Ramos (cell line): ENCODE results near the gene RNF157.
"Not testable (repeated sequence)": the region's sequence is repeated elsewhere in the genome, so short reads cannot be mapped to it uniquely, and the experiment has no call there.

Experiments used
- in situ Hi-C: fragments of 300-500 bp; cut with MboI; formaldehyde crosslinking; loops from one replicate; pipeline ENCODE4 v1.14.3; 2022; ENCODE audit warnings: low sequenced_read_pairs; ENCODE audit not compliant: unreplicated experiment

Gene RNF157

GRCh38 chr17:76237859-76238313 is 2.4 kb downstream of the RNF157 start:
- in situ Hi-C loops = no loop called here

GRCh38 chr17:76236603-76237002 is 3.7 kb downstream of the RNF157 start:
- in situ Hi-C loops = no loop called here

- in situ Hi-C loops = no loop called here
Measured at GRCh38 chr17:76235883-76236282, 4.4 kb downstream of the RNF157 start.

- in situ Hi-C loops = no loop called here
Measured at GRCh38 chr17:76234354-76234679, 6.0 kb downstream of the RNF157 start.

- in situ Hi-C loops = no loop called here
Measured at GRCh38 chr17:76233588-76234353, 6.5 kb downstream of the RNF157 start.

GRCh38 chr17:76232342-76232741 is 8.0 kb downstream of the RNF157 start:
- in situ Hi-C loops = no loop called here

GRCh38 chr17:76226749-76227148 is 13.5 kb downstream of the RNF157 start:
- in situ Hi-C loops = not testable (repeated sequence)

GRCh38 chr17:76225373-76226086 is 14.8 kb downstream of the RNF157 start:
- in situ Hi-C loops = not testable (repeated sequence)

GRCh38 chr17:76223802-76224201 is 16.5 kb downstream of the RNF157 start:
- in situ Hi-C loops = no loop called here

GRCh38 chr17:76219670-76220383 is 20.5 kb downstream of the RNF157 start:
- in situ Hi-C loops = no loop called here

GRCh38 chr17:76217081-76217480 is 23.2 kb downstream of the RNF157 start:
- in situ Hi-C loops = no loop called here

GRCh38 chr17:76213491-76213890 is 26.8 kb downstream of the RNF157 start:
- in situ Hi-C loops = no loop called here

- in situ Hi-C loops = no loop called here
Measured at GRCh38 chr17:76208120-76208519, 32.2 kb downstream of the RNF157 start.

- in situ Hi-C loops = no loop called here
Measured at GRCh38 chr17:76207275-76208059, 32.8 kb downstream of the RNF157 start.

- in situ Hi-C loops = not testable (repeated sequence)
Measured at GRCh38 chr17:76205542-76206144, 34.6 kb downstream of the RNF157 start.

- in situ Hi-C loops = no loop called here
Measured at GRCh38 chr17:76204277-76204676, 36.0 kb downstream of the RNF157 start.

- in situ Hi-C loops = no loop called here
Measured at GRCh38 chr17:76200354-76200753, 39.9 kb downstream of the RNF157 start.

- in situ Hi-C loops = no loop called here
Measured at GRCh38 chr17:76199469-76199868, 40.8 kb downstream of the RNF157 start.

GRCh38 chr17:76198702-76199101 is 41.6 kb downstream of the RNF157 start:
- in situ Hi-C loops = no loop called here

GRCh38 chr17:76197911-76198310 is 42.4 kb downstream of the RNF157 start:
- in situ Hi-C loops = no loop called here
